IMR-90 (cell line): ENCODE data around the gene GPR160. TPM values are rescaled to one million over a fixed set of nuclear protein-coding genes. Genes with fewer than 3 reads are reported as not detected.

ENCODE experiments used
- ATAC-seq: fragments of 200-7000 bp; cut with Tn5 transposase; 2 replicates; pipeline ENCODE4 v1.9.1; 2020; ENCODE audit warnings: low read depth, mild to moderate bottlenecking, moderate library complexity
- BruUV-seq: library from RNA; stranded (reverse); fragments of 400-500 nt; replicated peaks from 2 replicates; lab custom pipeline; 2021; lab: Mats Ljungman, UMichigan
- CTCF ChIA-PET: fragments of 300-600 bp; formaldehyde crosslinking; extraction: SDS; loops from one replicate; lab custom pipeline; 2021; ENCODE audit warnings: antibody characterized with exemption; lab: Yijun Ruan, JAX
- POLR2A ChIA-PET: fragments of 300-600 bp; sonication (Branson Sonifier 250); formaldehyde crosslinking; loops from one replicate; lab custom pipeline; 2022; ENCODE audit warnings: antibody characterized with exemption; ENCODE audit not compliant: unreplicated experiment; lab: Charles Lee
- DNase-seq: peaks from one replicate; pipeline ENCODE4 v3.0.0; 2013
- H2AFZ ChIP-seq: replicated peaks from 2 replicates; pipeline ENCODE3; 2013; ENCODE audit warnings: low read length, mild to moderate bottlenecking; ENCODE audit not compliant: poor library complexity
- H2AK5ac ChIP-seq: 2 replicates; pipeline ENCODE4 v1.6.1; 2013; ENCODE audit warnings: low read depth, low read length, inconsistent platforms
- H2AK9ac ChIP-seq: replicated peaks from 2 replicates; pipeline ENCODE3; 2013; ENCODE audit warnings: mild to moderate bottlenecking, low read depth, low read length, moderate library complexity; ENCODE audit not compliant: poor library complexity
- H2BK120ac ChIP-seq: 2 replicates; pipeline ENCODE4 v1.6.1; 2013; ENCODE audit warnings: low read depth, low read length, inconsistent platforms
- H2BK15ac ChIP-seq: 3 replicates; pipeline ENCODE4 v1.6.1; 2013; ENCODE audit warnings: low read depth, low read length, inconsistent platforms
- H2BK20ac ChIP-seq: 2 replicates; pipeline ENCODE4 v1.6.1; 2013; ENCODE audit warnings: low read depth, mild to moderate bottlenecking, inconsistent platforms, low read length, moderate library complexity
- H2BK5ac ChIP-seq: 2 replicates; pipeline ENCODE4 v1.6.1; 2013; ENCODE audit warnings: mild to moderate bottlenecking, low read depth, low read length, inconsistent platforms; ENCODE audit not compliant: poor library complexity, severe bottlenecking
- H3K14ac ChIP-seq: replicated peaks from 2 replicates; pipeline ENCODE4 v1.6.1; 2013; ENCODE audit warnings: low read depth, low read length, inconsistent platforms
- H3K18ac ChIP-seq: 2 replicates; pipeline ENCODE4 v1.6.1; 2013; ENCODE audit warnings: low read depth, low read length, control low read depth
- H3K23ac ChIP-seq: 2 replicates; pipeline ENCODE4 v1.6.1; 2013; ENCODE audit warnings: low read depth, low read length, inconsistent platforms
- H3K27ac ChIP-seq: 2 replicates; pipeline ENCODE4 v1.5.1; 2013; ENCODE audit warnings: mild to moderate bottlenecking, control low read depth, low read length; ENCODE audit not compliant: insufficient read depth
- H3K27me3 ChIP-seq: 2 replicates; pipeline ENCODE4 v1.6.1; 2013; ENCODE audit warnings: low read length; ENCODE audit not compliant: control insufficient read depth, insufficient read depth
- H3K36me3 ChIP-seq: 2 replicates; pipeline ENCODE4 v1.6.1; 2013; ENCODE audit warnings: low read length, mixed read lengths; ENCODE audit not compliant: control insufficient read depth, insufficient read depth
- H3K4ac ChIP-seq: 2 replicates; pipeline ENCODE4 v1.6.1; 2013; ENCODE audit warnings: low read depth, low read length, inconsistent platforms
- H3K4me1 ChIP-seq: 2 replicates; pipeline ENCODE4 v1.6.1; 2013; ENCODE audit warnings: low read length, mixed read lengths; ENCODE audit not compliant: control insufficient read depth, insufficient read depth
- H3K4me2 ChIP-seq: 2 replicates; pipeline ENCODE4 v1.6.1; 2013; ENCODE audit warnings: low read depth, mild to moderate bottlenecking, control low read depth, low read length, moderate library complexity
- H3K4me3 ChIP-seq: 2 replicates; pipeline ENCODE4 v1.5.1; 2013; ENCODE audit warnings: low read depth, mild to moderate bottlenecking, control low read depth, low read length, moderate library complexity; ENCODE audit not compliant: insufficient read depth
- H3K56ac ChIP-seq: 2 replicates; pipeline ENCODE4 v1.6.1; 2013; ENCODE audit warnings: low read length, inconsistent platforms; ENCODE audit not compliant: insufficient read depth; ENCODE audit errors: extremely low read depth
- H3K79me1 ChIP-seq, 2 experiments: 2 replicates each; pipeline ENCODE4 v1.6.1; 2013; ENCODE audit warnings: low read length in 2 of 2, inconsistent platforms in 1 of 2, low read depth in 1 of 2
- H3K9ac ChIP-seq: 2 replicates; pipeline ENCODE4 v1.6.1; 2013; ENCODE audit warnings: low read depth, low read length, control low read depth
- H3K9me1 ChIP-seq: 2 replicates; pipeline ENCODE4 v1.6.1; 2013; ENCODE audit warnings: low read length, inconsistent platforms; ENCODE audit not compliant: insufficient read depth
- H3K9me3 ChIP-seq: 2 replicates; pipeline ENCODE4 v1.6.1; 2013; ENCODE audit warnings: low read length; ENCODE audit not compliant: control insufficient read depth, insufficient read depth
- H4K20me1 ChIP-seq: 2 replicates; pipeline ENCODE4 v1.6.1; 2013; ENCODE audit warnings: low read length, inconsistent platforms; ENCODE audit not compliant: insufficient read depth
- H4K5ac ChIP-seq: 2 replicates; pipeline ENCODE4 v1.6.1; 2013; ENCODE audit warnings: mild to moderate bottlenecking, low read depth, low read length, control low read depth
- H4K8ac ChIP-seq, 2 experiments: 2 replicates each; pipeline ENCODE4 v1.6.1; 2013; ENCODE audit warnings: low read depth in 2 of 2, low read length in 2 of 2, control low read depth in 1 of 2, inconsistent platforms in 1 of 2
- H4K91ac ChIP-seq: 2 replicates; pipeline ENCODE4 v1.6.1; 2013; ENCODE audit warnings: low read depth, low read length, inconsistent platforms; ENCODE audit not compliant: insufficient read depth
- BHLHE40 ChIP-seq: fragments of 150-350 bp; IDR thresholded peaks from 2 replicates; pipeline ENCODE4 v1.6.1; 2016; ENCODE audit warnings: mild to moderate bottlenecking, low read depth, low read length
- CEBPB ChIP-seq: IDR thresholded peaks from 2 replicates; pipeline ENCODE4 v1.6.1; 2012; ENCODE audit warnings: low read depth, low read length, improper control_type of control experiment
- CHD1 ChIP-seq: IDR thresholded peaks from 2 replicates; pipeline ENCODE4 v1.6.1; 2012; ENCODE audit warnings: low read depth, low read length, improper control_type of control experiment
- FOS ChIP-seq: fragments of 150-350 bp; IDR thresholded peaks from 2 replicates; pipeline ENCODE4 v1.6.1; 2016; ENCODE audit warnings: low read depth, low read length
- MAFK ChIP-seq: IDR thresholded peaks from 2 replicates; pipeline ENCODE4 v1.6.1; 2012; ENCODE audit warnings: low read depth, low read length, improper control_type of control experiment
- MAZ ChIP-seq: IDR thresholded peaks from 2 replicates; pipeline ENCODE4 v1.6.1; 2012; ENCODE audit warnings: low read depth, mild to moderate bottlenecking, low read length, improper control_type of control experiment, moderate library complexity, borderline replicate concordance
- MXI1 ChIP-seq: IDR thresholded peaks from 2 replicates; pipeline ENCODE4 v1.6.1; 2012; ENCODE audit warnings: low read depth, mild to moderate bottlenecking, low read length, moderate library complexity, borderline replicate concordance
- NFE2L2 ChIP-seq: fragments of 150-350 bp; IDR thresholded peaks from 2 replicates; pipeline ENCODE4 v1.6.1; 2016; ENCODE audit warnings: low read depth, mild to moderate bottlenecking, low read length
- POLR2A ChIP-seq: IDR thresholded peaks from 2 replicates; pipeline ENCODE4 v1.6.1; 2012; ENCODE audit warnings: mild to moderate bottlenecking, low read depth, low read length
- RAD21 ChIP-seq: IDR thresholded peaks from 2 replicates; pipeline ENCODE4 v1.6.1; 2012; ENCODE audit warnings: low read length, improper control_type of control experiment
- RCOR1 ChIP-seq: IDR thresholded peaks from 2 replicates; pipeline ENCODE4 v1.6.1; 2012; ENCODE audit warnings: mild to moderate bottlenecking, low read length, improper control_type of control experiment; ENCODE audit not compliant: insufficient replicate concordance
- RFX5 ChIP-seq: IDR thresholded peaks from 2 replicates; pipeline ENCODE4 v1.8.0; 2012; ENCODE audit warnings: low read depth, mild to moderate bottlenecking, low read length, moderate library complexity
- SMC3 ChIP-seq: fragments of 150-350 bp; IDR thresholded peaks from 2 replicates; pipeline ENCODE4 v1.6.1; 2016; ENCODE audit warnings: low read depth, mild to moderate bottlenecking, antibody characterized with exemption, low read length, moderate library complexity
- WGBS, 2 experiments: methylation state at CpG; one replicate each; pipeline versions ENCODE4 v1.1.5 to v1.1.7; 2013; ENCODE audit warnings: missing lambda C conversion rate in 2 of 2; ENCODE audit not compliant: insufficient read length in 1 of 2; ENCODE audit errors: extremely low coverage in 2 of 2; 5-methylcytosine and 5-hydroxymethylcytosine counted together
- dilution Hi-C: fragments of 300-500 bp; cut with HindIII; formaldehyde crosslinking; loops from one replicate; pipeline ENCODE4 v1.14.3; 2018; ENCODE audit warnings: low sequenced_read_pairs; ENCODE audit not compliant: unreplicated experiment
- in situ Hi-C: fragments of 300-500 bp; cut with MboI; formaldehyde crosslinking; loops from 3 replicates; pipeline ENCODE4 v1.14.3; 2019; ENCODE audit warnings: low sequenced_read_pairs, inconsistent platforms, mixed read lengths
- intact Hi-C: fragments of 100-400 bp; cut with micrococcal nuclease; formaldehyde crosslinking; loops from 2 replicates; pipeline ENCODE4 v1.10.0; 2022
- polyA plus RNA-seq, 3 experiments: library from polyadenylated mRNA; depleted of rRNA; stranded (reverse); fragments of >200 nt; gene quantifications; 2 replicates each; pipeline ENCODE4 v1.2.3, GENCODE V29; 2012; ENCODE audit warnings: low replicate concordance in 1 of 3
- total RNA-seq: library from RNA; depleted of rRNA; stranded (reverse); fragments of >200 nt; gene quantifications from 2 replicates; pipeline ENCODE4 v1.2.3, GENCODE V29; 2012
- TF ChIP-seq, protein P1 (sequence below): fragments of 150-350 bp; IDR thresholded peaks from 2 replicates; pipeline ENCODE4 v1.6.1; 2016; ENCODE audit warnings: low read depth, mild to moderate bottlenecking, low read length, moderate library complexity, borderline replicate concordance
- TF ChIP-seq, protein P2 (sequence below): fragments of 150-350 bp; IDR thresholded peaks from 2 replicates; pipeline ENCODE4 v1.6.1; 2017; ENCODE audit warnings: mild to moderate bottlenecking, antibody characterized with exemption, low read length, low read depth
- TF ChIP-seq, protein P3 (sequence below): conservative IDR thresholded peaks from 2 replicates; pipeline ENCODE4 v1.5.1; 2012; ENCODE audit warnings: mild to moderate bottlenecking, low read depth, low read length, improper control_type of control experiment

Gene GPR160
- total and polyA plus RNA-seq, 2 of the 4 experiments (the other 2 are of a cell fraction): 0.09 to 0.18 TPM

DNA sequence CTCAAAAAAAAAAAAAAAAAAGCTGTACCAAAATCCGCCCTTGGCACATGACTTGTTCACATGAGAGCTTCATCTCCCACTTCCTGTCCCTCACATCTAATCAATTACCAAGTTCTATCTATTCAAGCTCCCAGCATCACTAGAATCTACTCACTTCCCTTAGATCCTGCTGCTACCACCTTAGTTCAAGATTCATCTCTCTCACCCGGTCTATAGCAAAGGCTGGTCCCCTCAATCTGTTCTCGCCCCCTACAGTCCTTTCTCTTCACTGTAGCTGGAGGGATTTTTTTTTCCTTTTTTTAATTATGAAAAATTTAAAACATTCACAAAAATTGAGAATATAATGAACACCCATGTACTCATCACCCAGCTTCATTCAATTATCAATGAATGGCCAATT is 16.7 kb upstream of the GPR160 start:
- Histone ChIP-seq H4K5ac (no peak overlapping the region), H3K27ac (no peak overlapping the region), H3K36me3 (no peaks in the 10 kb centered on the region), H3K9me3 (no peaks in the 10 kb centered on the region), H3K9ac (no peak overlapping the region), H2AFZ (no peak overlapping the region), H4K20me1 (no peaks in the 10 kb centered on the region), H3K4me1 (no peaks in the 10 kb centered on the region), H3K9me1 (no peaks in the 10 kb centered on the region), H3K4me3 (no peak overlapping the region), H3K4me2 (no peak overlapping the region), H2BK20ac (no peak overlapping the region), H2BK5ac (no peak overlapping the region), H4K8ac (no peak overlapping the region), H4K91ac (no peak overlapping the region), H3K56ac (no peak overlapping the region), H3K27me3 (peaks cover 6% of the 10 kb centered on the region; the same call in 1 of the 2 replicates), H2AK9ac (no peak overlapping the region), H2BK120ac (no peak overlapping the region), H2AK5ac (no peak overlapping the region), H2BK15ac (no peak overlapping the region), H3K23ac (no peak overlapping the region), H3K4ac (no peak overlapping the region), H3K79me1 (no peaks in the 10 kb centered on the region), H3K14ac (no peak overlapping the region), H3K18ac (no peak overlapping the region)
- in situ Hi-C loops: no loop called here
- TF ChIP-seq MXI1: no peak
- no peak for TF ChIP-seq FOS
- peak; percentile 35 for TF ChIP-seq RAD21
- no peak for TF ChIP-seq RCOR1
- 0 out of 2 replicates have a peak, but pooled peaks have one; percentile 20 for TF ChIP-seq SMC3
- TF ChIP-seq MAZ: no peak
- TF ChIP-seq, protein P1, sequence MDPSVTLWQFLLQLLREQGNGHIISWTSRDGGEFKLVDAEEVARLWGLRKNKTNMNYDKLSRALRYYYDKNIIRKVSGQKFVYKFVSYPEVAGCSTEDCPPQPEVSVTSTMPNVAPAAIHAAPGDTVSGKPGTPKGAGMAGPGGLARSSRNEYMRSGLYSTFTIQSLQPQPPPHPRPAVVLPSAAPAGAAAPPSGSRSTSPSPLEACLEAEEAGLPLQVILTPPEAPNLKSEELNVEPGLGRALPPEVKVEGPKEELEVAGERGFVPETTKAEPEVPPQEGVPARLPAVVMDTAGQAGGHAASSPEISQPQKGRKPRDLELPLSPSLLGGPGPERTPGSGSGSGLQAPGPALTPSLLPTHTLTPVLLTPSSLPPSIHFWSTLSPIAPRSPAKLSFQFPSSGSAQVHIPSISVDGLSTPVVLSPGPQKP: no peak
- TF ChIP-seq, protein P2, sequence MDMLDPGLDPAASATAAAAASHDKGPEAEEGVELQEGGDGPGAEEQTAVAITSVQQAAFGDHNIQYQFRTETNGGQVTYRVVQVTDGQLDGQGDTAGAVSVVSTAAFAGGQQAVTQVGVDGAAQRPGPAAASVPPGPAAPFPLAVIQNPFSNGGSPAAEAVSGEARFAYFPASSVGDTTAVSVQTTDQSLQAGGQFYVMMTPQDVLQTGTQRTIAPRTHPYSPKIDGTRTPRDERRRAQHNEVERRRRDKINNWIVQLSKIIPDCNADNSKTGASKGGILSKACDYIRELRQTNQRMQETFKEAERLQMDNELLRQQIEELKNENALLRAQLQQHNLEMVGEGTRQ: no peak
- TF ChIP-seq RFX5: no peak
- no peak for TF ChIP-seq CHD1
- TF ChIP-seq MAFK: no peak
- no peak for TF ChIP-seq BHLHE40
- TF ChIP-seq CEBPB: no peak
- TF ChIP-seq, protein P3, sequence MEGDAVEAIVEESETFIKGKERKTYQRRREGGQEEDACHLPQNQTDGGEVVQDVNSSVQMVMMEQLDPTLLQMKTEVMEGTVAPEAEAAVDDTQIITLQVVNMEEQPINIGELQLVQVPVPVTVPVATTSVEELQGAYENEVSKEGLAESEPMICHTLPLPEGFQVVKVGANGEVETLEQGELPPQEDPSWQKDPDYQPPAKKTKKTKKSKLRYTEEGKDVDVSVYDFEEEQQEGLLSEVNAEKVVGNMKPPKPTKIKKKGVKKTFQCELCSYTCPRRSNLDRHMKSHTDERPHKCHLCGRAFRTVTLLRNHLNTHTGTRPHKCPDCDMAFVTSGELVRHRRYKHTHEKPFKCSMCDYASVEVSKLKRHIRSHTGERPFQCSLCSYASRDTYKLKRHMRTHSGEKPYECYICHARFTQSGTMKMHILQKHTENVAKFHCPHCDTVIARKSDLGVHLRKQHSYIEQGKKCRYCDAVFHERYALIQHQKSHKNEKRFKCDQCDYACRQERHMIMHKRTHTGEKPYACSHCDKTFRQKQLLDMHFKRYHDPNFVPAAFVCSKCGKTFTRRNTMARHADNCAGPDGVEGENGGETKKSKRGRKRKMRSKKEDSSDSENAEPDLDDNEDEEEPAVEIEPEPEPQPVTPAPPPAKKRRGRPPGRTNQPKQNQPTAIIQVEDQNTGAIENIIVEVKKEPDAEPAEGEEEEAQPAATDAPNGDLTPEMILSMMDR: peak; percentile 30
- no peak for TF ChIP-seq POLR2A
- no peak for TF ChIP-seq NFE2L2
- BruUV-seq: no TSS peak
- ChIA-PET CTCF (interaction anchor here (0.6 to 0.7 kb wide), 2 partner anchors 12 to 33 kb away, joined by 3 read pairs; no protein-coding TSS in a partner anchor), POLR2A (no interaction called here)
- intact Hi-C loops: no loop called here
- dilution Hi-C loops: no loop called here
- DNase-seq (no peak), ATAC-seq (no peak)
- WGBS, 2 experiments: no CpG with 5 or more reads among the region's 3 CpGs
